Stimulated activated CD4-positive, alpha-beta T cell treated with anti-CD3 and anti-CD28 coated beads, TNF-alpha, amount 100 ng/mL, for 1 hour (primary cell): ENCODE data around the gene NDC1.

ENCODE experiments used
- DNase-seq, 3 donors: peaks; one replicate each; pipeline ENCODE4 v3.0.0-alpha.2; 2020; ENCODE audit warnings: low read depth in 3 of 3, low spot score in 1 of 3

NDC1 gene

GRCh38 chr1:53732409-53732808 lies 105.7 kb downstream of the NDC1 start:
- DNase-seq = no peak

DNA sequence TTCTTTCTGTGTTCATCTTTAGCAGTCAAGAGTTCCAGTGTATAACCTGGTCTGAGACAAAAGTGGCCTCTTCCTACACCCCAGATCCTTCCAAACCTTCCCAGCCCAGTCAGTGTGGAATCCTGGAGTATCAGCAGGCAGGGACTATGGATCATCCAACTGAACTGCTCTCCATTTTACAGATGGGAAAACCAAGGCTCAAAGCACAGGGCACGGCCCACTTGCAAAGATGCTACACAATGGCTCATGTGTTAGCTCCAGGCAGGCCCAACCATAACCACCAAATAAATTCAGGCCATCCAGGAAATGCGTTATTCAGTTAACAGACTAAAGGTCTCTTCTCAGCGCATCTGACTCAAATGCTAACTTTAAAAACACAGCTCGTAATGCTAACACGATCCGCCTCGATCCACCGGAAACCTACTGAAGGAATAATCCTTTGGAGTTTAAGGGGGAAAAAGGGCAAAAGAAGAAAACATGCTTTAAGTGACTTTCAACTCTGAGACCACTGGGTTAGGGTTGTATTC lies 106.3 kb downstream of the NDC1 start:
- DNase-seq = no peak

DNA sequence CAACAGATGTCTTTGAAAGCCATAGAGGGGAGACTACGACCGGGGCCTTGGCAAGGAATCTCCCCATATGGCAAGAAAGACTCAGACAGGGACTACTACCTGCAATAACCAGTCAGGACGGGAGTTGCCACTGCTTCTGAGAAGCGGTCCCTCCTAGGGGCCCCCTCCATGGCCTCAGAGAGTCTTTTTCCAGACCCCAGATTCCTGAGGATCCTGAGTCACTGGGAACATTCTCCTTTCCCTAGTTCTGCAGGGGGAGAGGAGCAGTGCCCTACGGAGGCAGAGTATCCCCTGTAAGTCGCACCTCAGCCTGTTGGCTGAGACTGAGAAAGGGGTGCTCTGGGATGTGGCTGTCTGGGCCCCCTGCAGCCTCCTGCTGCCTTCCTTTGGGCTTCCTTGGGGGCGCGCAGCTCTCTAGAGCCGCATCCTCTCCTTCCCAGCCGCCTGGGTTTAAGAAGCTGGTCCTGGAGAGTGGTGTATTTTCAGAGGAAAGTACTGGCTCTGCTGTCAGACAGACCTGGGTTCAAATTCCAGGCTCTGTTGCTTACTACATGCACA lies 107.0 kb downstream of the NDC1 start:
- DNase-seq = no peak

GRCh38 chr1:53730224-53730865 lies 107.8 kb downstream of the NDC1 start:
- DNase-seq = no peak

DNA sequence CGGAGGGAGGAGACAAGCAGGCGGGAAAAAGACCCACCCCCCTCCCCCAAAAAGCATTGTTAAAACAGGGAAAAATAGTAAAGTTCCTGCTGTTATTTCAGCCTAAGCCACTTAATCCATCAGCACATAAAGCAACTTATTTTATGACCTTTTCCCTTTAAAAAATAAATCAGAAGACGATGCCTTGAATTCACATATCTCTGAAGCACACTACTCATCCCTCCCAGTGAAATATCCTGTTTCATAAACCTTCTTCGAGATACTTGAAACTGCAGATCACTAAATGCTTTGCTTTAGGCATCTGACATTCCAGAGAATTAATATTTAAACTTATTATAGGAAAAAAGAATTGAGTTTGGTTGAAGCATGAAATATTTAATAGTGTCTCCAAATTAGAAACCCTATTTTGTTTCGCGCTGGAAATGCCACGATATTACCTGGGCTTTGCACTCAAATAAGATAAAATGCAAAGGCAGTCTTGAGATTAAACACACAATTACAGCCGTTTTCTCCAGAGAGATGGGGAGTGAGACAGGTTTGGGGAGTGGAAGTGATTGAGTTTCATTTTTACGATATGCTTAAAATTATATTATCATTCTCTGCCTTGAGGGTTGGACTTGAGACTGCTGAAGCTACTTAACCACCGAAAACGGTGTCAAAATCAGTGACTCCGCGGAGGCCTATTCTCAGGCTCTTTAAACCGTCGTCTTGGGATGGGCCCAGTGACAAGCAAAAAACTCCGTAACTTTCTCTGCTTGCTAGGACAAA lies 108.5 kb downstream of the NDC1 start:
- DNase-seq = no peak

DNA sequence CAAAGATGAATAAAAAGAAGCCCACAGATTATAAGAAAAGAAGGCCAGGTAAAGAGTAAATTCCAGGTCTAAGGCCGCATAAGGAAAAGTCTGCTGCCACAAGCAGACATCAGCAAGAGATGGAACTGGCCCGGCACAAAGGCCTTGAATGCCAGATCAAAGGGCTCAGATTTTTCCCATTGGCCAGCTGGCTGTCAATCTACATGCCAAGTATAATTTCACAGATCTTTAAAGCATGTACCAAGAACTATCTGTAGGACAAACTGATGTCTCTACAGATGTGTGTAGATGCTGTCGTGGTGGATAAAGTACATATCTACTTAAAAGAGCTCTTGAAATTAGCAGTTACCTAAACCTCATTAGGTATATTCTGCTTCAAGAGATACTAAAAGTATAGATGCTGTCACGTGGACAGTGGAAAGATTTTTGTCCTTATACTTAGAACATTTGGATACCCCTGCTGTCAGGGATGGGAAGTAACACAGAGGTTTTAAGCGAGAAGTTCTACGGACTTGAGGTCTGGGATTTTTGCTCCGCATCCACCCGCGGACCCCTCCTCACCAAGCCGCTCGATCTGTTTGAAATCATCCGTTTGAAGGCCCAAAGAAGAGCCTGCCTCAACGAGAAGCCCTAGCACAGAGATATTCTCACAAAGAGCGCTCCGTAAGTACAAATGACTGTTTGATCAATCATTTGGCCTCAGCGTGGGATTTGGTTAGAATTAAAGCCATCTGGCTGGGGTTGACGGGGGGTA lies 109.2 kb downstream of the NDC1 start:
- no peak for DNase-seq

DNA sequence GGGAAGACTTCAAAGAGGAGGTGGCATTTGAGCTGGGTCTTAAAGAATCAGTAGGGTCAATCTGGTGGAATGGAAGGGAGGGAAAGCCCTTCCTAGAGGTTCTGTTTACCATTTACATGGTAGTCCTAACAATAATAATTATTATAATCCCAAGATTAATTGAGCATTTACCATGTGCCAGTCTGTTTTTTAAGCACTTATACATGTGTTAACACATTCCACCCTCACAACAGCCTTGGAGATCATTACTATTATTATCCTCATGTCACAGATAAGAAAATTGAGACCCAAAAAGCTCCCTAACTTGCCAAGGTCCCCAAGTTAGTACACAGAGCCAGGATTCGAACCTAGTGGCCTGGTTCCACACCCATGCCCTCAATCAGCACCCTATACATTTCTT lies 109.9 kb downstream of the NDC1 start:
- DNase-seq = no peak

DNA sequence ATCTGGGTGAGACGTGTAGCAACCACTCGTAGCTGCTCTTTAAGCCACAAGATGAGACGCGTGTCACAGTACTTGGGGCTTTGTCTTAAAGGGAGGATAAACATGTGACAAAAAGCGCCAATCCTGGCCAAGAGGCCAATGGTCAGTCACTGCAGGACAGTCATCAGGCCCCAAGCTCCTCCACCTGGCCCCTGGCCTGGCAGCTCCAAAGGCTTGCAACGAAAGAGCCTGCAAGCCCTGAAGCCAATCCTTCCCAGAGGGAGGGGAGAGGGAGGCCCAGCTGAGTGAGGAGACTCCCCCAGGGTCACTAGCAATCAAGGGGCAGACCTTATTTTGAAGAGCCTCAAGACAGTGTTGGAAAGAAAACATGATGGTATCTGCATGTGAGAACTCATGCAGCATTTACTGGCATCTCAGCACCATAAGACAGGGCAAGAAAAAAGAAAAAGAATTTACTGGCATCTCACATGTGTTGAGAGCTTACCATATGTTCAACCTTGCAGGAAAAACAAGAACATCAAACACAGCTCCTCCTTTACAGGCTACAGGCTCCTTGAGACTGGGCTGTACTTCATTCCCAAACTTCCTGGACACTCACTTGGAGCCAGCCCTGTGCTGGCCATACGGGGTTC lies 110.5 kb downstream of the NDC1 start:
- no peak for DNase-seq

GRCh38 chr1:53726009-53726600 lies 112.0 kb downstream of the NDC1 start:
- DNase-seq = no peak

GRCh38 chr1:53725238-53725689 lies 112.8 kb downstream of the NDC1 start:
- DNase-seq = no peak

GRCh38 chr1:53722025-53722424 lies 116.1 kb downstream of the NDC1 start:
- DNase-seq = no peak

GRCh38 chr1:53721088-53721487 lies 117.0 kb downstream of the NDC1 start:
- no peak for DNase-seq

DNA sequence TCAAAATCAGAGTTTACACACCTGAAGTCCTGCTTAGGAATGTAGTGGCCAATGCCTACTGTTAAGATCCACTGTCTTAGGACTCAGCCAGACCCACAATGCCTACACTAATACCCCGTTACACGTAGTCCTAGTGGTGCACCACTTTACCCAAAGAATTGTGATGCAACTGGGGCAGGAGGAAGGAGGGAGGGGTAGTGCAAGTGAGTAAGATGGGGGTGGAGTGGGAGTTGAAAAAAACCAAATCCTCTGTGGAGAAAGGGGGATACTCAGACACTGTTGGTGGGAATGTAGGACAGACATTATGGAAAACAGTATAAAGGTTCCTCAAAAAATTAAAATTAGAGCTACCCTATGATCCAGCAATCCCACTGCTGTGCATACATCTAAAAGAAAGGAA lies 118.6 kb downstream of the NDC1 start:
- no peak for DNase-seq

- no peak for DNase-seq
Observed at GRCh38 chr1:53718443-53718842, 119.7 kb downstream of the NDC1 start.

GRCh38 chr1:53717025-53717804 lies 120.9 kb downstream of the NDC1 start:
- no peak for DNase-seq

GRCh38 chr1:53716150-53716549 lies 121.9 kb downstream of the NDC1 start:
- DNase-seq = no peak

DNA sequence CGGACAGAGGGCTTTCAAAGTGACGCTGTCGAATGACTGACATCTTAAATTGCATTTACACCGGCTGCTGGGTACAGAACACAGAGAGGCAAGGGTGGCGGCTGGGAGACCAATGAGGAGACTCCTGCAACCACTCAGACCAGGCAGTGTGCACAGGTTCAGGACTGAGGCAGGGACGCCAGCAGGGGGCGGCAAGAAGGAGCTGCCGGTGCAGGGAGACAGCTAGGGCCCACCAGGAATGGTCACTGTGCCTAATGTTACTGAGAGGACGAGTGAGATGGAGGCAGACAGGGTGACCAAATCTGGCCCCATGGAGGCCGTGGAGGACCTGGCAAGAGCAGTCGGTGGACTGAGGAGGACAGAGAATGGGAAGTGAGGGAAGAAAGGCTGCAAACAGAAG lies 122.6 kb downstream of the NDC1 start:
- no peak for DNase-seq
